ENCODE data around the gene PARD3.

PARD3 gene

GRCh38 chr10:34628174-34628796, 186.8 kb downstream of the PARD3 start:
- ChIA-PET POLR2A (no interaction called here), CTCF (interaction anchor here (1.0 to 1.5 kb wide), 2 partner anchors 9 to 10 kb away, joined by 3 to 6 read pairs; no protein-coding TSS in a partner anchor)

GRCh38 chr10:34627741-34628140, 187.4 kb downstream of the PARD3 start:
- ChIA-PET POLR2A (no interaction called here), CTCF (interaction anchor here (1.0 to 1.5 kb wide), 3 partner anchors 9 to 39 kb away, joined by 3 to 6 read pairs (median 3); no protein-coding TSS in a partner anchor)
- no peak for DNase-seq (ENCODE audit: extremely low spot score)
- no peak for TF ChIP-seq CTCF (IDR thresholded peaks at IDR 0.05; ENCODE audit: control extremely low read depth, extremely low read depth, low read depth, missing control alignments)

More at GRCh38 chr10:34628174-34628796, 186.8 kb downstream of the PARD3 start:
- no peak for TF ChIP-seq CTCF (IDR thresholded peaks at IDR 0.05; ENCODE audit: control extremely low read depth, extremely low read depth, low read depth, missing control alignments)
- no peak for DNase-seq (ENCODE audit: extremely low spot score)

GRCh38 chr10:34627331-34627730, 187.8 kb downstream of the PARD3 start:
- no peak for TF ChIP-seq CTCF (IDR thresholded peaks at IDR 0.05; ENCODE audit: control extremely low read depth, extremely low read depth, low read depth, missing control alignments)
- DNase-seq (ENCODE audit: extremely low spot score) = peak; percentile 32
- ChIA-PET CTCF (interaction anchor here (1.0 to 3.7 kb wide), 3 partner anchors 10 to 39 kb away, joined by 3 to 25 read pairs (median 3); no protein-coding TSS in a partner anchor), POLR2A (no interaction called here)

- ChIA-PET POLR2A (no interaction called here), CTCF (interaction anchor here (3.7 kb wide), 1 partner anchor 11 kb away, joined by 25 read pairs; no protein-coding TSS in a partner anchor)
- no peak for TF ChIP-seq CTCF (IDR thresholded peaks at IDR 0.05; ENCODE audit: control extremely low read depth, extremely low read depth, low read depth, missing control alignments)
- DNase-seq (ENCODE audit: extremely low spot score) = no peak
These were observed 188.8 kb downstream of the PARD3 start for GRCh38 chr10:34626158-34626880.

- no peak for TF ChIP-seq CTCF (IDR thresholded peaks at IDR 0.05; ENCODE audit: control extremely low read depth, extremely low read depth, low read depth, missing control alignments)
- ChIA-PET CTCF (interaction anchor here (1.0 to 4.1 kb wide), 5 partner anchors 9 to 15 kb away, joined by 3 to 25 read pairs (median 4); no protein-coding TSS in a partner anchor), POLR2A (no interaction called here)
- DNase-seq (ENCODE audit: extremely low spot score) = no peak
These were observed 190.6 kb downstream of the PARD3 start for GRCh38 chr10:34624323-34625153.

GRCh38 chr10:34622945-34623344, 192.2 kb downstream of the PARD3 start:
- TF ChIP-seq CTCF (IDR thresholded peaks at IDR 0.05; ENCODE audit: control extremely low read depth, extremely low read depth, low read depth, missing control alignments) = no peak
- ChIA-PET CTCF (interaction anchor here (1.5 to 4.1 kb wide), 3 partner anchors 10 to 17 kb away, joined by 3 to 13 read pairs (median 7); no protein-coding TSS in a partner anchor), POLR2A (no interaction called here)
- no peak for DNase-seq (ENCODE audit: extremely low spot score)

All from GM10248 (cell line).